ENCODE measurements around the gene SEPTIN5.
"Not testable (repeated sequence)": the region's sequence is repeated elsewhere in the genome, so short reads cannot be mapped to it uniquely, and the experiment has no call there.

Gene SEPTIN5

GRCh38 chr22:19720150-19720827 lies 6.0 kb downstream of the SEPTIN5 start:
- no peak for DNase-seq (ENCODE audit: low read depth in 2 of 2)

- DNase-seq (ENCODE audit: low read depth in 2 of 2): no peak
Measured at GRCh38 chr22:19720999-19721329, 6.7 kb downstream of the SEPTIN5 start.

GRCh38 chr22:19721330-19722177 lies 7.3 kb downstream of the SEPTIN5 start:
- DNase-seq (ENCODE audit: low read depth in 2 of 2): no peak

GRCh38 chr22:19722178-19722981 lies 8.1 kb downstream of the SEPTIN5 start:
- DNase-seq (ENCODE audit: low read depth in 2 of 2): no peak

GRCh38 chr22:19722982-19723231 lies 8.6 kb downstream of the SEPTIN5 start:
- DNase-seq (ENCODE audit: low read depth in 2 of 2): no peak

GRCh38 chr22:19723232-19723982 lies 9.1 kb downstream of the SEPTIN5 start, which contains the start of gene GP1BB:
Gene GP1BB, plus strand, starts transcription at chr22:19723539. Its CDS starts 31 bp downstream, at chr22:19723570.
- DNase-seq (ENCODE audit: low read depth in 2 of 2): no peak

GRCh38 chr22:19723983-19724827 lies 9.9 kb downstream of the SEPTIN5 start:
- DNase-seq (ENCODE audit: low read depth in 2 of 2): no peak

GRCh38 chr22:19724927-19725661 lies 10.8 kb downstream of the SEPTIN5 start:
- no peak for DNase-seq (ENCODE audit: low read depth in 2 of 2)

- not testable (repeated sequence) for DNase-seq (ENCODE audit: low read depth in 2 of 2)
Measured at GRCh38 chr22:19726064-19726788, 11.9 kb downstream of the SEPTIN5 start.

- no peak for DNase-seq (ENCODE audit: low read depth in 2 of 2)
Measured at GRCh38 chr22:19727310-19728150, 13.2 kb downstream of the SEPTIN5 start.

GRCh38 chr22:19728271-19728670 lies 14.0 kb downstream of the SEPTIN5 start:
- no peak for DNase-seq (ENCODE audit: low read depth in 2 of 2)

- no peak for DNase-seq (ENCODE audit: low read depth in 2 of 2)
Measured at GRCh38 chr22:19728836-19729235, 14.5 kb downstream of the SEPTIN5 start.

- DNase-seq (ENCODE audit: low read depth in 2 of 2): no peak
Measured at GRCh38 chr22:19729507-19729906, 15.2 kb downstream of the SEPTIN5 start.

GRCh38 chr22:19730198-19730597 lies 15.9 kb downstream of the SEPTIN5 start:
- DNase-seq (ENCODE audit: low read depth in 2 of 2): no peak

- peak; percentile 70 to 86 for DNase-seq (ENCODE audit: low read depth in 2 of 2)
Measured at GRCh38 chr22:19730655-19731360, 16.5 kb downstream of the SEPTIN5 start.

GRCh38 chr22:19731361-19732135 lies 17.2 kb downstream of the SEPTIN5 start:
- DNase-seq (ENCODE audit: low read depth in 2 of 2): no peak

Data from stimulated activated CD4-positive, alpha-beta T cell treated with anti-CD3 and anti-CD28 coated beads, Interleukin-1b, Interleukin-23, amount 100 ng/mL, for 1 hour (primary cell).